ENCODE results near the gene TRIM54. TPM values are rescaled to one million over a fixed set of nuclear protein-coding genes. Genes with fewer than 3 reads are reported as not detected.

TRIM54 gene
- total and polyA plus RNA-seq, 9 of the 15 experiments (the other 6 are each of a cell fraction or from before 2014, with no cell fraction given): not detected

DNA sequence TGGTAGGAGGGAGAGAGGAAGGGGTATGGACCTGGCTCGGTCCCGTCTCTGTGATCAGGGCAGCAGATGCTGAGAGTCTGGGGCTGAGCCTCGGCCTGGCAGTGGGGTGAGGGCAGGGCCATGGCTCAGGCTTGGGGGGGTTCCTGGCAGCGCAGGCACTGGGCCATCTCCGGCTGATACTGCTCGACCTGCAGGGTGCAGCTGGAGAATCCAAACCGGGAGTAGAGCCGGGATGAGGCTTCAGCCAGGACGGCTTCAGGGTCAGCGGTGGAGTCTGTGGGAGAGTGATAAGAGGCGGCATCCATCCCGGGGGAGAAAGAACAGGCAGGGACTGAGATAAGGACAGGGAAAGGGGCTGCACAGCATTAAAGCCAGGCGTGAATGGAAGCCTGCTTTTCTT is 27.0 kb upstream of the TRIM54 start (continued):
- TF ChIP-seq, protein P1, sequence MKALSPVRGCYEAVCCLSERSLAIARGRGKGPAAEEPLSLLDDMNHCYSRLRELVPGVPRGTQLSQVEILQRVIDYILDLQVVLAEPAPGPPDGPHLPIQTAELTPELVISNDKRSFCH (CRISPR knock-in tag; IDR thresholded peaks at IDR 0.05): no peak
- TF ChIP-seq, protein P1 (tag; IDR thresholded peaks at IDR 0.05): no peak
- TF ChIP-seq MED1 (CRISPR knock-in tag; IDR thresholded peaks at IDR 0.05; ENCODE audit: borderline replicate concordance) (no peak), NFIC (IDR thresholded peaks at IDR 0.05) (peak; percentile 64), SREBF1 (IDR thresholded peaks at IDR 0.05; ENCODE audit: borderline replicate concordance, low read depth, low read length) (no peak), BCOR (IDR thresholded peaks at IDR 0.05) (peak; percentile 35; the same call in 1 of the 2 replicates), HMG20A (CRISPR knock-in tag; conservative IDR thresholded peaks at IDR 0.05) (no peak), ZNF311 (CRISPR knock-in tag; IDR thresholded peaks at IDR 0.05) (no peak), FUS (optimal IDR thresholded peaks at IDR 0.05; ENCODE audit: low read depth, low read length) (no peak), HNRNPLL (IDR thresholded peaks at IDR 0.05; ENCODE audit: low read depth, low read length, poor library complexity, severe bottlenecking) (no peak), BRCA1 (IDR thresholded peaks at IDR 0.05) (no peak), BRCA1 (CRISPR knock-in tag; IDR thresholded peaks at IDR 0.05) (no peak), ELF1 (tag; IDR thresholded peaks at IDR 0.05) (no peak), MCM2 (IDR thresholded peaks at IDR 0.05; ENCODE audit: low read depth) (no peak), EWSR1 (IDR thresholded peaks at IDR 0.05; ENCODE audit: borderline replicate concordance, low read depth, partially characterized antibody) (no peak), ZNF263 (CRISPR knock-in tag; IDR thresholded peaks at IDR 0.05; ENCODE audit: borderline replicate concordance) (no peak), RBM15 (IDR thresholded peaks at IDR 0.05; ENCODE audit: insufficient read depth, low read length) (no peak), NFXL1 (CRISPR knock-in tag; IDR thresholded peaks at IDR 0.05) (no peak), SIRT6 (IDR thresholded peaks at IDR 0.05; ENCODE audit: low read depth, low read length) (no peak), TCFL5 (CRISPR knock-in tag; conservative IDR thresholded peaks at IDR 0.05) (no peak)
- TF ChIP-seq, protein P2, sequence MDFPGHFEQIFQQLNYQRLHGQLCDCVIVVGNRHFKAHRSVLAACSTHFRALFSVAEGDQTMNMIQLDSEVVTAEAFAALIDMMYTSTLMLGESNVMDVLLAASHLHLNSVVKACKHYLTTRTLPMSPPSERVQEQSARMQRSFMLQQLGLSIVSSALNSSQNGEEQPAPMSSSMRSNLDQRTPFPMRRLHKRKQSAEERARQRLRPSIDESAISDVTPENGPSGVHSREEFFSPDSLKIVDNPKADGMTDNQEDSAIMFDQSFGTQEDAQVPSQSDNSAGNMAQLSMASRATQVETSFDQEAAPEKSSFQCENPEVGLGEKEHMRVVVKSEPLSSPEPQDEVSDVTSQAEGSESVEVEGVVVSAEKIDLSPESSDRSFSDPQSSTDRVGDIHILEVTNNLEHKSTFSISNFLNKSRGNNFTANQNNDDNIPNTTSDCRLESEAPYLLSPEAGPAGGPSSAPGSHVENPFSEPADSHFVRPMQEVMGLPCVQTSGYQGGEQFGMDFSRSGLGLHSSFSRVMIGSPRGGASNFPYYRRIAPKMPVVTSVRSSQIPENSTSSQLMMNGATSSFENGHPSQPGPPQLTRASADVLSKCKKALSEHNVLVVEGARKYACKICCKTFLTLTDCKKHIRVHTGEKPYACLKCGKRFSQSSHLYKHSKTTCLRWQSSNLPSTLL (IDR thresholded peaks at IDR 0.05): no peak
- TF ChIP-seq, protein P3, sequence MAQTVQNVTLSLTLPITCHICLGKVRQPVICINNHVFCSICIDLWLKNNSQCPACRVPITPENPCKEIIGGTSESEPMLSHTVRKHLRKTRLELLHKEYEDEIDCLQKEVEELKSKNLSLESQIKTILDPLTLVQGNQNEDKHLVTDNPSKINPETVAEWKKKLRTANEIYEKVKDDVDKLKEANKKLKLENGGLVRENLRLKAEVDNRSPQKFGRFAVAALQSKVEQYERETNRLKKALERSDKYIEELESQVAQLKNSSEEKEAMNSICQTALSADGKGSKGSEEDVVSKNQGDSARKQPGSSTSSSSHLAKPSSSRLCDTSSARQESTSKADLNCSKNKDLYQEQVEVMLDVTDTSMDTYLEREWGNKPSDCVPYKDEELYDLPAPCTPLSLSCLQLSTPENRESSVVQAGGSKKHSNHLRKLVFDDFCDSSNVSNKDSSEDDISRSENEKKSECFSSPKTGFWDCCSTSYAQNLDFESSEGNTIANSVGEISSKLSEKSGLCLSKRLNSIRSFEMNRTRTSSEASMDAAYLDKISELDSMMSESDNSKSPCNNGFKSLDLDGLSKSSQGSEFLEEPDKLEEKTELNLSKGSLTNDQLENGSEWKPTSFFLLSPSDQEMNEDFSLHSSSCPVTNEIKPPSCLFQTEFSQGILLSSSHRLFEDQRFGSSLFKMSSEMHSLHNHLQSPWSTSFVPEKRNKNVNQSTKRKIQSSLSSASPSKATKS (CRISPR knock-in tag; IDR thresholded peaks at IDR 0.05): no peak
- TF ChIP-seq, protein P4, sequence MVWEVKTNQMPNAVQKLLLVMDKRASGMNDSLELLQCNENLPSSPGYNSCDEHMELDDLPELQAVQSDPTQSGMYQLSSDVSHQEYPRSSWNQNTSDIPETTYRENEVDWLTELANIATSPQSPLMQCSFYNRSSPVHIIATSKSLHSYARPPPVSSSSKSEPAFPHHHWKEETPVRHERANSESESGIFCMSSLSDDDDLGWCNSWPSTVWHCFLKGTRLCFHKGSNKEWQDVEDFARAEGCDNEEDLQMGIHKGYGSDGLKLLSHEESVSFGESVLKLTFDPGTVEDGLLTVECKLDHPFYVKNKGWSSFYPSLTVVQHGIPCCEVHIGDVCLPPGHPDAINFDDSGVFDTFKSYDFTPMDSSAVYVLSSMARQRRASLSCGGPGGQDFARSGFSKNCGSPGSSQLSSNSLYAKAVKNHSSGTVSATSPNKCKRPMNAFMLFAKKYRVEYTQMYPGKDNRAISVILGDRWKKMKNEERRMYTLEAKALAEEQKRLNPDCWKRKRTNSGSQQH (CRISPR knock-in tag; IDR thresholded peaks at IDR 0.05): no peak
- TF ChIP-seq, protein P5, sequence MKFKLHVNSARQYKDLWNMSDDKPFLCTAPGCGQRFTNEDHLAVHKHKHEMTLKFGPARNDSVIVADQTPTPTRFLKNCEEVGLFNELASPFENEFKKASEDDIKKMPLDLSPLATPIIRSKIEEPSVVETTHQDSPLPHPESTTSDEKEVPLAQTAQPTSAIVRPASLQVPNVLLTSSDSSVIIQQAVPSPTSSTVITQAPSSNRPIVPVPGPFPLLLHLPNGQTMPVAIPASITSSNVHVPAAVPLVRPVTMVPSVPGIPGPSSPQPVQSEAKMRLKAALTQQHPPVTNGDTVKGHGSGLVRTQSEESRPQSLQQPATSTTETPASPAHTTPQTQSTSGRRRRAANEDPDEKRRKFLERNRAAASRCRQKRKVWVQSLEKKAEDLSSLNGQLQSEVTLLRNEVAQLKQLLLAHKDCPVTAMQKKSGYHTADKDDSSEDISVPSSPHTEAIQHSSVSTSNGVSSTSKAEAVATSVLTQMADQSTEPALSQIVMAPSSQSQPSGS (CRISPR knock-in tag; IDR thresholded peaks at IDR 0.05): no peak
